PC-3 (cell line): ENCODE results near the gene HDAC10. TPM values are rescaled to one million over a fixed set of nuclear protein-coding genes. Genes with fewer than 3 reads are reported as not detected.
A peak's percentile ranks its signal among the peaks of the same experiment; 100 is the strongest.

ENCODE experiments used
- ATAC-seq: fragments of 200-7000 bp; cut with Tn5 transposase; 2 replicates; pipeline ENCODE4 v1.9.1; 2020; ENCODE audit warnings: mild to moderate bottlenecking, moderate library complexity
- BruUV-seq: library from RNA; stranded (reverse); fragments of 400-500 nt; replicated peaks from 2 replicates; lab custom pipeline; 2021; lab: Mats Ljungman, UMichigan
- CTCF ChIA-PET: fragments of 300-600 bp; sonication (Branson Sonifier 250); formaldehyde crosslinking; loops from one replicate; lab custom pipeline; 2022; ENCODE audit warnings: antibody characterized with exemption; lab: Charles Lee
- POLR2A ChIA-PET: fragments of 300-600 bp; sonication (Branson Sonifier 250); formaldehyde crosslinking; loops from one replicate; lab custom pipeline; 2022; ENCODE audit warnings: antibody characterized with exemption; ENCODE audit not compliant: unreplicated experiment; lab: Charles Lee
- DNase-seq: peaks from one replicate; pipeline ENCODE4 v3.0.0-alpha.2; 2015
- H2AFZ ChIP-seq: fragments of 300-600 bp; sonication (generic); 2 replicates; pipeline ENCODE4 v1.6.0; 2016; ENCODE audit warnings: antibody characterized with exemption, low read length
- H3F3A ChIP-seq: fragments of 300-600 bp; sonication (generic); one replicate; pipeline ENCODE4 v1.6.0; 2017; ENCODE audit warnings: antibody characterized with exemption, low read length, control low read depth, mild to moderate bottlenecking; ENCODE audit not compliant: unreplicated experiment
- H3K27ac ChIP-seq: fragments of 300-600 bp; sonication (generic); 2 replicates; pipeline ENCODE4 v1.5.1; 2016; ENCODE audit warnings: mild to moderate bottlenecking, low read length
- H3K27me3 ChIP-seq: fragments of 300-600 bp; sonication (generic); 2 replicates; pipeline ENCODE4 v1.6.1; 2016; ENCODE audit warnings: low read length, mixed read lengths
- H3K36me3 ChIP-seq: fragments of 300-600 bp; sonication (generic); 2 replicates; pipeline ENCODE4 v1.6.1; 2016; ENCODE audit warnings: low read depth, mixed run types, low read length, mixed read lengths
- H3K4me1 ChIP-seq: fragments of 300-600 bp; sonication (generic); 2 replicates; pipeline ENCODE4 v1.5.1; 2016; ENCODE audit warnings: low read length; ENCODE audit not compliant: insufficient read depth
- H3K4me2 ChIP-seq: fragments of 300-600 bp; sonication (generic); 2 replicates; pipeline ENCODE4 v1.6.0; 2016; ENCODE audit warnings: low read length
- H3K4me3 ChIP-seq: fragments of 300-600 bp; sonication (generic); 2 replicates; pipeline ENCODE4 v1.5.1; 2016; ENCODE audit warnings: mild to moderate bottlenecking, low read length, mixed read lengths
- H3K79me2 ChIP-seq: fragments of 300-600 bp; sonication (generic); 2 replicates; pipeline ENCODE4 v1.6.1; 2017; ENCODE audit warnings: low read length, mixed read lengths
- H3K9ac ChIP-seq: fragments of 300-600 bp; sonication (generic); 2 replicates; pipeline ENCODE4 v1.6.0; 2016; ENCODE audit warnings: mild to moderate bottlenecking, low read length
- H3K9me2 ChIP-seq: fragments of 300-600 bp; sonication (generic); replicated peaks from 2 replicates; pipeline ENCODE4 v1.6.1; 2016; ENCODE audit warnings: mixed run types, low read length, mixed read lengths
- H3K9me3 ChIP-seq: fragments of 300-600 bp; sonication (generic); 2 replicates; pipeline ENCODE4 v1.6.1; 2016; ENCODE audit warnings: low read length, mixed read lengths
- H4K20me1 ChIP-seq: fragments of 300-600 bp; sonication (generic); 2 replicates; pipeline ENCODE4 v1.6.1; 2016; ENCODE audit warnings: low read length, mixed read lengths
- CTCF ChIP-seq: fragments of 300-600 bp; sonication (generic); conservative IDR thresholded peaks from 2 replicates; pipeline ENCODE4 v1.5.1; 2017; ENCODE audit warnings: antibody characterized with exemption, low read depth, mild to moderate bottlenecking, low read length
- EZH2 ChIP-seq: fragments of 300-600 bp; sonication (generic); IDR thresholded peaks from one replicate; pipeline ENCODE4 v1.6.1; 2017; ENCODE audit warnings: antibody characterized with exemption, mild to moderate bottlenecking, low read length; ENCODE audit not compliant: unreplicated experiment
- EZH2phosphoT487 ChIP-seq: fragments of 300-600 bp; sonication (generic); IDR thresholded peaks from 2 replicates; pipeline ENCODE4 v1.6.1; 2018; ENCODE audit warnings: mild to moderate bottlenecking, antibody characterized with exemption, low read length, borderline replicate concordance
- intact Hi-C: fragments of 100-400 bp; cut with micrococcal nuclease; formaldehyde crosslinking; loops from 2 replicates; pipeline ENCODE4 v1.9.0; 2023
- total RNA-seq: library from RNA; depleted of rRNA; stranded (reverse); fragments of >200 nt; gene quantifications from 2 replicates; pipeline ENCODE4 v1.2.3, GENCODE V29; 2014

The HDAC10 gene
- total RNA-seq, 1 experiment from 2014 or later, result 25.8 TPM

- Histone ChIP-seq H4K20me1 (no peaks in the 10 kb centered on the region), H3F3A (no peaks in the 10 kb centered on the region), H3K4me3 (peak overlapping the region; percentile 68), H3K79me2 (no peaks in the 10 kb centered on the region), H2AFZ (peak overlapping the region; percentile 68), H3K9me2 (no peaks in the 10 kb centered on the region), H3K27me3 (no peaks in the 10 kb centered on the region), H3K4me1 (peaks cover 11% of the 10 kb centered on the region), H3K9ac (0 out of 2 replicates have a peak overlapping the region, but pooled peaks have one; percentile 22), H3K36me3 (peaks cover 7% of the 10 kb centered on the region), H3K27ac (no peak overlapping the region), H3K4me2 (peak overlapping the region; percentile 95), H3K9me3 (no peaks in the 10 kb centered on the region)
- no peak for TF ChIP-seq CTCF
- no peak for TF ChIP-seq EZH2
- TF ChIP-seq EZH2phosphoT487, result no peak
- ChIA-PET POLR2A (no interaction called here), CTCF (interaction anchor here (0.6 kb wide), 1 partner anchor 18 kb away, joined by 16 read pairs; no protein-coding TSS in a partner anchor)
- DNase-seq (peak; percentile 54), ATAC-seq (peak; percentile 54)
- intact Hi-C loops, result loop anchor here (5.0 kb wide), 1 partner anchor 71 kb away; the partner anchor contains the start of gene PPP6R2
- BruUV-seq, result no TSS peak
Observed at GRCh38 chr22:50270666-50271394, 19.8 kb upstream of the HDAC10 start.

- Histone ChIP-seq H3K27ac (no peak within 1 kb of the TSS), H3K9ac (0 out of 2 replicates have a peak within 1 kb of the TSS, but pooled peaks have one; percentile 22), H4K20me1 (no peaks in the 10 kb centered on the region), H3K9me3 (no peaks in the 10 kb centered on the region), H3K4me1 (peaks cover 11% of the 10 kb centered on the region), H3K4me3 (peak within 1 kb of the TSS; percentile 68), H3K79me2 (no peaks in the 10 kb centered on the region), H3K4me2 (peak within 1 kb of the TSS; percentile 95), H3F3A (no peaks in the 10 kb centered on the region), H2AFZ (peak within 1 kb of the TSS; percentile 68), H3K27me3 (no peaks in the 10 kb centered on the region), H3K36me3 (peaks cover 2% of the 10 kb centered on the region; the same call in 1 of the 2 replicates), H3K9me2 (no peaks in the 10 kb centered on the region)
- ATAC-seq (peak; percentile 39), DNase-seq (peak; percentile 27)
- BruUV-seq, result no TSS peak
- intact Hi-C loops, result loop anchor here (5.0 kb wide), 1 partner anchor 72 kb away; the partner anchor contains the start of gene PPP6R2
- TF ChIP-seq EZH2 (no peak), CTCF (no peak), EZH2phosphoT487 (no peak)
- ChIA-PET POLR2A (no interaction called here), CTCF (no interaction called here)
Observed at GRCh38 chr22:50269970-50270665, 19.1 kb upstream of the HDAC10 start, which contains the start of gene MAPK11. Gene MAPK11, minus strand, starts transcription at chr22:50270380. Its CDS starts 88 bp downstream, at chr22:50270292.
